Measurements from ENCODE around the gene SMOC2. TPM values are rescaled to one million over a fixed set of nuclear protein-coding genes. Genes with fewer than 3 reads are reported as not detected.

SMOC2 gene
- polyA plus RNA-seq, 1 donor (not counting 4 experiments of a cell fraction or from before 2014, with no cell fraction given), result 1.1 TPM

DNA sequence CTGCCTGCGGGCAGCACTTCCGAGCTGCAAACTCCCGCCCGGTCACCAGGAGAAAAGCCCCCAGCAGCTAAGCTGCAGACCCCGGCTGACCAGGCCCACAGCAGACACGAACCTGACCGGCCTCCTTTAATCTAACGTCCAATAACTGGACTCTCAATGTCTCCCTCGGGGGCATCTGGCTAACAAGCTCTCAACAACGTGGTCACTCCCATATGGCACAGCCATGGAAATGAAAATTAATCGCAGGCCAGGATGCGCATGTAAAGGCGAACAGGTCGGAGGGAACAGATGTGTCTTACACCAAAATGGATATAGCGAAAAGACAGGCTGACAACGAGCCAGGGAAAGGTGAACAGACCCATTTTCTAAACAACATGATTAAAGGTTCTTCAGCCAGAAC lies 44.4 kb upstream of the SMOC2 start:
- H3K4me3 ChIP-seq (ENCODE audit: control insufficient read depth in 2 of 3, extremely low read depth in 1 of 3, insufficient read depth in 2 of 3, low read depth in 1 of 3, low read length in 3 of 3), result no peak overlapping the region
- no peaks in the 10 kb centered on the region for H3K79me2 ChIP-seq (ENCODE audit: control insufficient read depth, insufficient read depth, low read length)
- dilution Hi-C loops (cut with MboI; ENCODE audit: extremely low pct_ligation_motif_present, low sequenced_read_pairs), result no loop called here
- H3K9me1 ChIP-seq (ENCODE audit: control insufficient read depth, extremely low read depth, insufficient read depth, low read length), result no peaks in the 10 kb centered on the region
- H4K20me1 ChIP-seq (ENCODE audit: control insufficient read depth, extremely low read depth, insufficient read depth, low read length), result no peaks in the 10 kb centered on the region
- no peak overlapping the region for H3K9ac ChIP-seq (ENCODE audit: control insufficient read depth, extremely low read depth, insufficient read depth, low read length)
- H3K4me1 ChIP-seq (ENCODE audit: control insufficient read depth, extremely low read depth, insufficient read depth, low read length), result no peaks in the 10 kb centered on the region
- no peak overlapping the region for H3K4me2 ChIP-seq (ENCODE audit: control insufficient read depth, extremely low read depth, insufficient read depth, low read depth, low read length)
- no peaks in the 10 kb centered on the region for H3K36me3 ChIP-seq (ENCODE audit: control insufficient read depth in 2 of 2, extremely low read depth in 1 of 2, insufficient read depth in 2 of 2, low read length in 2 of 2)
- H3K27ac ChIP-seq (ENCODE audit: control insufficient read depth, insufficient read depth, low read length), result no peak overlapping the region
- no peak for TF ChIP-seq EZH2 (IDR thresholded peaks at IDR 0.05; ENCODE audit: low read length)
- TF ChIP-seq CTCF (optimal IDR thresholded peaks at IDR 0.05 in 1 of 3, IDR thresholded peaks at IDR 0.05 in 1 of 3, conservative IDR thresholded peaks at IDR 0.05 in 1 of 3; ENCODE audit: extremely low read depth in 1 of 3, insufficient read depth in 2 of 3, low read length in 3 of 3), result no peak
- DNase-seq (ENCODE audit: low read depth, low spot score) (no peak), FAIRE-seq (no peak)
- no peaks in the 10 kb centered on the region for H3K9me3 ChIP-seq (ENCODE audit: control insufficient read depth, low read depth, low read length)
- no peaks in the 10 kb centered on the region for H3K27me3 ChIP-seq (ENCODE audit: control insufficient read depth, extremely low read depth, insufficient read depth, low read length)
- no peak overlapping the region for H2AFZ ChIP-seq (ENCODE audit: control insufficient read depth, low read length)

DNA sequence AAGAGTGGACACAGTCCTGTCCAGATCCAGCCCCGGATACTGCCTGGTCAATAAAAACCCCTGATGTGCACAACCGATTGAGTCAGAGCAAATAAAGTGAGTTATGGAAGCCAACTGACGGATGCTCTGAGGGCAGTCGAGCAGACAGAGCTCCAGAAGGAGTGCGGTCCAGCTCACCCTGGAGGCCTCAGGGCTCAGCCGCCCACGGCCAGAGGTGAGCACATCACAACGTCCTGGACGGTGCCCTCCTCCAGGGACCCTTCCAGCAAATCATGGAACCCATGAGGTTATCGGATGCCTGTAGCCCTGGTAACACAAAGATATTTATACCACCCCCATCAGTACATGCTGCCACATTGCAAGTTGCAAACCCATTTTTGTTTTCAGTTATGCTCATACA lies 44.0 kb upstream of the SMOC2 start:
- Histone ChIP-seq H3K27me3 (ENCODE audit: control insufficient read depth, extremely low read depth, insufficient read depth, low read length) (no peaks in the 10 kb centered on the region), H3K79me2 (ENCODE audit: control insufficient read depth, insufficient read depth, low read length) (no peaks in the 10 kb centered on the region), H3K9me1 (ENCODE audit: control insufficient read depth, extremely low read depth, insufficient read depth, low read length) (no peaks in the 10 kb centered on the region), H3K36me3 (ENCODE audit: control insufficient read depth in 2 of 2, extremely low read depth in 1 of 2, insufficient read depth in 2 of 2, low read length in 2 of 2) (no peaks in the 10 kb centered on the region), H3K4me3 (ENCODE audit: control insufficient read depth in 2 of 3, extremely low read depth in 1 of 3, insufficient read depth in 2 of 3, low read depth in 1 of 3, low read length in 3 of 3) (no peak overlapping the region), H3K9me3 (ENCODE audit: control insufficient read depth, low read depth, low read length) (no peaks in the 10 kb centered on the region), H3K4me1 (ENCODE audit: control insufficient read depth, extremely low read depth, insufficient read depth, low read length) (no peaks in the 10 kb centered on the region), H3K4me2 (ENCODE audit: control insufficient read depth, extremely low read depth, insufficient read depth, low read depth, low read length) (no peak overlapping the region), H3K9ac (ENCODE audit: control insufficient read depth, extremely low read depth, insufficient read depth, low read length) (no peak overlapping the region), H4K20me1 (ENCODE audit: control insufficient read depth, extremely low read depth, insufficient read depth, low read length) (no peaks in the 10 kb centered on the region), H2AFZ (ENCODE audit: control insufficient read depth, low read length) (no peak overlapping the region), H3K27ac (ENCODE audit: control insufficient read depth, insufficient read depth, low read length) (no peak overlapping the region)
- FAIRE-seq (no peak), DNase-seq (ENCODE audit: low read depth, low spot score) (no peak)
- TF ChIP-seq EZH2 (IDR thresholded peaks at IDR 0.05; ENCODE audit: low read length) (no peak), CTCF (optimal IDR thresholded peaks at IDR 0.05 in 1 of 3, IDR thresholded peaks at IDR 0.05 in 1 of 3, conservative IDR thresholded peaks at IDR 0.05 in 1 of 3; ENCODE audit: extremely low read depth in 1 of 3, insufficient read depth in 2 of 3, low read length in 3 of 3) (no peak)
- dilution Hi-C loops (cut with MboI; ENCODE audit: extremely low pct_ligation_motif_present, low sequenced_read_pairs), result no loop called here
